Type B pancreatic cell (in vitro differentiated cells): Measurements from ENCODE around the gene FECH. TPM values are rescaled to one million over a fixed set of nuclear protein-coding genes. Genes with fewer than 3 reads are reported as not detected.
A peak's percentile ranks its signal among the peaks of the same experiment; 100 is the strongest.

Source experiments
- DNase-seq: peaks from one replicate; pipeline ENCODE4 v3.0.0; 2021; ENCODE audit warnings: mixed read lengths; ENCODE audit not compliant: unreplicated experiment; ENCODE audit errors: extremely low spot score
- H3K27ac Mint-ChIP-seq: 2 replicates; pipeline ENCODE4 v1.8.0; 2021; ENCODE audit warnings: mild to moderate bottlenecking, mixed read lengths
- H3K27me3 Mint-ChIP-seq: 2 replicates; pipeline ENCODE4 v1.8.0; 2021; ENCODE audit warnings: mixed read lengths
- H3K36me3 Mint-ChIP-seq: 2 replicates; pipeline ENCODE4 v1.8.0; 2021; ENCODE audit warnings: mixed read lengths
- H3K4me1 Mint-ChIP-seq: one replicate; pipeline ENCODE4 v1.8.0; 2021; ENCODE audit warnings: mixed read lengths; ENCODE audit not compliant: unreplicated experiment
- H3K4me3 Mint-ChIP-seq: 2 replicates; pipeline ENCODE4 v1.8.0; 2021; ENCODE audit warnings: mild to moderate bottlenecking, mixed read lengths
- H3K9me3 Mint-ChIP-seq: 2 replicates; pipeline ENCODE4 v1.8.0; 2021; ENCODE audit warnings: mixed read lengths
- total RNA-seq: library from RNA; stranded (reverse); gene quantifications from 2 replicates; pipeline ENCODE4 v1.2.1, GENCODE V29; 2021; ENCODE audit warnings: low replicate concordance
- TF ChIP-seq, protein P1 (sequence below): fragments of 200-600 bp; sonication (generic); conservative IDR thresholded peaks from 2 replicates; pipeline ENCODE4 v1.5.0; 2021; ENCODE audit warnings: antibody characterized with exemption, mild to moderate bottlenecking

The FECH gene
- total RNA-seq, 1 donor from 2014 or later: 22.1 TPM

DNA sequence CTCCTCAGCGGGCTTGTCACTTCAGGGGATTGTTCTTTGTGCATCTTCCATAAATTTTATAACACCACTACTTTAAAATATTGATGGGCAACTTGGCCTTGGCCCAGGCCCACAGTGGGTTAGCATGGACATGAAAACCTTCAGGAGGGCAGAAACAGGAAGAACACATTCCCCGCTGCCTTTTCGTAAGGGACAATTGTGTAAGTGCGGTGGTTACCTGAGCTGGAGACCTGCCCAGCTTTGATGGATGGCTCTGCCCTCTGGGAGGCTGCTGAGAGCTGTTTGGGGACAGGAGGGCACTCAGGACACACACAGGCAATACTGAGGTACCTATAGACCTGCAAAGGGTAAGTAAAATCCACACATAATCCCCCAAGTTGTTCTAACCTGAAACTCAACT is 46.8 kb downstream of the FECH start:
- Mint-ChIP-seq H3K27me3 (peaks cover 4% of the 10 kb centered on the region), H3K4me3 (no peak overlapping the region), H3K9me3 (no peaks in the 10 kb centered on the region), H3K36me3 (no peaks in the 10 kb centered on the region), H3K4me1 (peaks cover 18% of the 10 kb centered on the region), H3K27ac (no peak overlapping the region)
- DNase-seq: no peak
- TF ChIP-seq, protein P1, sequence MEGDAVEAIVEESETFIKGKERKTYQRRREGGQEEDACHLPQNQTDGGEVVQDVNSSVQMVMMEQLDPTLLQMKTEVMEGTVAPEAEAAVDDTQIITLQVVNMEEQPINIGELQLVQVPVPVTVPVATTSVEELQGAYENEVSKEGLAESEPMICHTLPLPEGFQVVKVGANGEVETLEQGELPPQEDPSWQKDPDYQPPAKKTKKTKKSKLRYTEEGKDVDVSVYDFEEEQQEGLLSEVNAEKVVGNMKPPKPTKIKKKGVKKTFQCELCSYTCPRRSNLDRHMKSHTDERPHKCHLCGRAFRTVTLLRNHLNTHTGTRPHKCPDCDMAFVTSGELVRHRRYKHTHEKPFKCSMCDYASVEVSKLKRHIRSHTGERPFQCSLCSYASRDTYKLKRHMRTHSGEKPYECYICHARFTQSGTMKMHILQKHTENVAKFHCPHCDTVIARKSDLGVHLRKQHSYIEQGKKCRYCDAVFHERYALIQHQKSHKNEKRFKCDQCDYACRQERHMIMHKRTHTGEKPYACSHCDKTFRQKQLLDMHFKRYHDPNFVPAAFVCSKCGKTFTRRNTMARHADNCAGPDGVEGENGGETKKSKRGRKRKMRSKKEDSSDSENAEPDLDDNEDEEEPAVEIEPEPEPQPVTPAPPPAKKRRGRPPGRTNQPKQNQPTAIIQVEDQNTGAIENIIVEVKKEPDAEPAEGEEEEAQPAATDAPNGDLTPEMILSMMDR: no peak

DNA sequence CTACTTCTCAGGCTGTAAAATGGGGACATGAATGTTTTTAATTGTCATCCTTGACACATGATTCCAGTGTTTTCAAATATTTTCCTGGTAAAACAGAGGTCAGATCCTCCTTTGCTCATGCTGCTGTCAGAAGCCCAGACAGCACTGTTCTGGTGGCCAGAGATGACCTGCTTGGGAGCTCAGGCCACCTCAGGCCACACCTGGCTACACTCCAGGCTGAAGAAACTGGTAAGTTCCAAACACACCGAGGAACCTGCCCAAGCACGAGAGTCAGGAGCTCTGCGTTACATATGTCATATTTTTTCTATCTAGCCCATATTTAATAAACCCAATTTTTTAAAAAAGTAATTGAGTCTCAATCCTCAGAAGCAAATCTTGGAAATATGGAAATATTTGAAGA is 47.9 kb downstream of the FECH start:
- DNase-seq: no peak
- no peaks in the 10 kb centered on the region for H3K9me3 Mint-ChIP-seq
- TF ChIP-seq, protein P1: no peak
- H3K4me1 Mint-ChIP-seq: peaks cover 29% of the 10 kb centered on the region
- H3K36me3 Mint-ChIP-seq: no peaks in the 10 kb centered on the region
- no peak overlapping the region for H3K4me3 Mint-ChIP-seq
- peaks cover 4% of the 10 kb centered on the region for H3K27me3 Mint-ChIP-seq
- H3K27ac Mint-ChIP-seq: no peak overlapping the region

DNA sequence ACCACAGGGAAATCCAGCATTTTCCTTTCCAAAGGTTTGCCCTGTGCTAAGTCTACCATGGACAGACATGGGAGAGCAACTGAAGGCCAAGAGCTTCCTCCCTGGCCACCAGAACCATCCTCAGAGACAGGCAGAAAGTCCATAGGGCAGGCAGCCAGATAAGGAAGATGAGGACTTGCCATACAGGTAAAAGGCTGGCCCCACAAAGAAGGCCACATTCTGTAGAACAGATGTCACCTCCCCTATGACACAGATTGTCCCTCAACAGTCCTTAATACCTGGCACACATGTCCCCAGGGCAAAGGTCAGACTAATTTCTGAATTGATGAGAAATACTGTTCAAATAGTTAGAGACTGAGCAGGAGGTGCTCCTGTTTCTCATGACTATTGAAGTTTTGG is 52.0 kb downstream of the FECH start:
- Mint-ChIP-seq H3K4me3 (no peak overlapping the region), H3K27me3 (peaks cover 4% of the 10 kb centered on the region), H3K27ac (peak overlapping the region; percentile 12), H3K4me1 (peaks cover 29% of the 10 kb centered on the region), H3K9me3 (no peaks in the 10 kb centered on the region), H3K36me3 (no peaks in the 10 kb centered on the region)
- TF ChIP-seq, protein P1: no peak
- no peak for DNase-seq

DNA sequence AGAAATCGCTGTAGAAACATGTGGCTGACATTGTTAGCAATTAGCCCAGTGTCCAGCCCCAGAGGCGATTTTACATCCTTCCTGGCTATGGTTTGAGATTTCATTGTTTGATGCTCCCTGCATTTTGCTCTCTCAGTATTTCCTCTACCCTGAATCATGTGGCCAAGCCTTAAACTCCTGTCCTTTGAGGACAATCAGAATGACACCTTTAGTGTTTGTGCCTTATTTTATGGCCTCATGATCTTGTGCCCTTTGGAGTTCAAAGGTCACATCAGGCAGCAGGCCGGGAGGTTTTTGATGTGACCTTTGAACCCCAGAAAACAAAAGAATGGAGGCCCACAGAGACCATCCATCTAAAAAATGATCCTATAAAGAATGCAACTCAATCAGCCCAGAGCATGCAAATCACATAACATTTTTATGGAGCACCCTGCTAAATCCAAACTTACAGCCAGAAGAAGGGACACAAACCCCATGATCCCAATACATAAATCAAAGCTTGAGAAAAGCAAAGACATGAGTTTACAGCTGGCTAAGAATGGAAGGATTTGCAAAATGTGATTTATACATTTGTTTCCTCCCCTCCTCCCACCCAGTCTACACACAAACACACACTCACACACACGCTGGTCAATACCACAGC is 52.5 kb downstream of the FECH start:
- Mint-ChIP-seq H3K27me3 (peaks cover 4% of the 10 kb centered on the region), H3K36me3 (no peaks in the 10 kb centered on the region), H3K9me3 (no peaks in the 10 kb centered on the region), H3K4me3 (no peak overlapping the region), H3K27ac (peak overlapping the region; percentile 12), H3K4me1 (peaks cover 29% of the 10 kb centered on the region)
- TF ChIP-seq, protein P1: no peak
- no peak for DNase-seq

DNA sequence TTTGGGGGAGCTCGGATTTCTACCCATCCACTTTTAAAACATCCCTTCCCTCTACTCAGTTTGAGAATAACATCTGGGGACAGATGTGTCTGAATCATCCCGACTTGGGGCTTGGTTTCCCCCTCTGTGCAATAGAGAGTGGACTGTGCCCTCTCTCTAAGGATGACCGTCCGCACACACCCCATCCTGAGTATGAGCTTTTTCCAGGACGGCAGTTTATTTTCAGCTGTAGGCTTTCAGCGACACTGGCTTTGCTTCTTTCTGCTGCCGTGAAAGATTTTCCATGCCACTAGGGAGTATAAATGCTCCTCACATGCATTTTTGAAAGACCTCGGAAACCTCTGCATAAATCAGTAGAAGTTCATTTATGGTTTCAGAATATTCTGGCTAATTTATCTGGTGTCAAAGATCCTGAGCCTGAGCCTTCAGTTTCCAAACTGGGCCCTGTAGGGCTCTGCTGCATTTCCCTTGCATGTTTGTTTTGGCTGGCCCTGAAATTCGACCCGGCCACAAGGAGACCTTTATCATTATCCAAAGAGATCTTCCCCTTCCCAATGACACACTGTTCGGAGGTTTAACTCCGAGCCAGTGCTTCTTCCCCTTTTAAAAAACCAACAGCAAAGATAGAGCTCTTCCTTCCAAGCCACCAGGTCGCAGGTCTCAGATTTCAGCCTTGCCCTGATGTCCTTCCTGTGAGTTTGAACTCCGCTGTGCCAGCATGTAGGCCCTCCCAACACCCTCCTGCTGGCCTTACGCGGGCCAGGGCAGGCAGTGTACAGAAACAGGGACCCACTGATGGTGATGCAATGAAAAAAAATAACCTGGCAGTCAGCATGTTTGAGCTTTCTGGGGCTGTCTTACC is 53.3 kb downstream of the FECH start:
- Mint-ChIP-seq H3K4me3 (peak overlapping the region; percentile 38), H3K27ac (peak overlapping the region; percentile 62), H3K9me3 (no peaks in the 10 kb centered on the region), H3K36me3 (no peaks in the 10 kb centered on the region), H3K27me3 (peaks cover 4% of the 10 kb centered on the region), H3K4me1 (peaks cover 29% of the 10 kb centered on the region)
- DNase-seq: no peak
- TF ChIP-seq, protein P1: no peak
